Astrocyte (in vitro differentiated cells and primary cell): ENCODE results near the gene SSBP2.

ENCODE experiments used
- CTCF ChIP-seq: IDR thresholded peaks from 2 replicates; pipeline ENCODE4 v1.5.1; 2011; ENCODE audit warnings: low read depth, mild to moderate bottlenecking, inconsistent platforms, low read length, moderate library complexity; ENCODE audit not compliant: insufficient read depth
- EZH2 ChIP-seq: IDR thresholded peaks from 2 replicates; pipeline ENCODE4 v1.6.1; 2012; ENCODE audit warnings: mild to moderate bottlenecking, low read length, inconsistent platforms; ENCODE audit not compliant: insufficient read depth

- TF ChIP-seq CTCF (no peak), EZH2 (no peak)
Observed at GRCh38 chr5:81755320-81755719, 4.4 kb upstream of the SSBP2 start.
